ENCODE results near the gene HOPX.

- TF ChIP-seq EZH2 (optimal IDR thresholded peaks at IDR 0.05; ENCODE audit: low read depth, low read length) = no peak
- TF ChIP-seq, protein P1, sequence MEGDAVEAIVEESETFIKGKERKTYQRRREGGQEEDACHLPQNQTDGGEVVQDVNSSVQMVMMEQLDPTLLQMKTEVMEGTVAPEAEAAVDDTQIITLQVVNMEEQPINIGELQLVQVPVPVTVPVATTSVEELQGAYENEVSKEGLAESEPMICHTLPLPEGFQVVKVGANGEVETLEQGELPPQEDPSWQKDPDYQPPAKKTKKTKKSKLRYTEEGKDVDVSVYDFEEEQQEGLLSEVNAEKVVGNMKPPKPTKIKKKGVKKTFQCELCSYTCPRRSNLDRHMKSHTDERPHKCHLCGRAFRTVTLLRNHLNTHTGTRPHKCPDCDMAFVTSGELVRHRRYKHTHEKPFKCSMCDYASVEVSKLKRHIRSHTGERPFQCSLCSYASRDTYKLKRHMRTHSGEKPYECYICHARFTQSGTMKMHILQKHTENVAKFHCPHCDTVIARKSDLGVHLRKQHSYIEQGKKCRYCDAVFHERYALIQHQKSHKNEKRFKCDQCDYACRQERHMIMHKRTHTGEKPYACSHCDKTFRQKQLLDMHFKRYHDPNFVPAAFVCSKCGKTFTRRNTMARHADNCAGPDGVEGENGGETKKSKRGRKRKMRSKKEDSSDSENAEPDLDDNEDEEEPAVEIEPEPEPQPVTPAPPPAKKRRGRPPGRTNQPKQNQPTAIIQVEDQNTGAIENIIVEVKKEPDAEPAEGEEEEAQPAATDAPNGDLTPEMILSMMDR (IDR thresholded peaks at IDR 0.05; ENCODE audit: low read length) = no peak
- TF ChIP-seq EZH2phosphoT487 (IDR thresholded peaks at IDR 0.05; ENCODE audit: low read length) = no peak
Measured at GRCh38 chr4:56723659-56724230, 42.6 kb upstream of the HOPX start.
